Breast epithelium (tissue), 4 donors: ENCODE measurements around the gene NBAS. TPM values are rescaled to one million over a fixed set of nuclear protein-coding genes. Genes with fewer than 3 reads are reported as not detected.

ENCODE experiments used
- DNase-seq, 2 donors: peaks; one replicate each; pipeline ENCODE4 v3.0.0-alpha.2; 2019; ENCODE audit warnings: low spot score in 2 of 2
- H3K27ac ChIP-seq, 2 donors: fragments of 200-600 bp; sonication (generic) in 1 of 2; one replicate each; pipeline ENCODE4 v1.5.1; 2016 to 2019; ENCODE audit warnings: mild to moderate bottlenecking in 1 of 2
- H3K27me3 ChIP-seq, 2 donors: fragments of 200-600 bp; sonication (generic) in 1 of 2; one replicate each; pipeline versions ENCODE4 v1.5.1 to v1.6.0; 2017 to 2019; ENCODE audit warnings: control low read depth in 1 of 2, mild to moderate bottlenecking in 1 of 2
- H3K36me3 ChIP-seq: fragments of 200-600 bp; one replicate; pipeline ENCODE4 v1.5.1; 2019
- H3K4me1 ChIP-seq, 2 donors: fragments of 200-600 bp; sonication (generic); one replicate each; pipeline ENCODE4 v1.5.1; 2016 to 2019; ENCODE audit warnings: control low read depth in 1 of 2
- H3K4me3 ChIP-seq, 3 donors: fragments of 200-600 bp; sonication (generic); 1 replicate in 2 of 3; 2 replicates in 1 of 3; pipeline ENCODE4 v1.5.1; 2016 to 2019; ENCODE audit warnings: mild to moderate bottlenecking in 3 of 3, moderate library complexity in 2 of 3
- H3K9me3 ChIP-seq, 2 donors: fragments of 200-600 bp; sonication (generic) in 1 of 2; one replicate each; pipeline ENCODE4 v1.5.1; 2016 to 2019; ENCODE audit warnings: control low read depth in 1 of 2
- POLR2A ChIP-seq: fragments of 450-650 bp; IDR thresholded peaks from one replicate; pipeline ENCODE4 v1.6.1; 2016; ENCODE audit warnings: antibody characterized with exemption, mild to moderate bottlenecking, moderate library complexity
- POLR2AphosphoS5 ChIP-seq, 3 donors: sonication (generic); formaldehyde crosslinking; IDR thresholded peaks; one replicate each; pipeline ENCODE4 v1.6.1; 2017; ENCODE audit warnings: antibody characterized with exemption in 3 of 3
- intact Hi-C: fragments of 100-400 bp; cut with DNase I; formaldehyde crosslinking; loops from one replicate; pipeline ENCODE4 v1.15.1; 2023; ENCODE audit warnings: low total_unique reads
- total RNA-seq, 3 donors: library from RNA; depleted of rRNA; stranded (reverse); fragments of >200 nt; gene quantifications; one replicate each; pipeline ENCODE4 v1.1.0, GENCODE V29; 2016
- TF ChIP-seq, protein P1 (sequence below), 3 donors: fragments of 450-650 bp; IDR thresholded peaks; one replicate each; pipeline ENCODE4 v1.5.1; 2016 to 2017; ENCODE audit warnings: antibody characterized with exemption in 3 of 3, mild to moderate bottlenecking in 3 of 3, moderate library complexity in 3 of 3

Gene NBAS
- total RNA-seq, 3 donors from 2014 or later, result 44.9 to 59.1 (median 45.1) TPM

DNA sequence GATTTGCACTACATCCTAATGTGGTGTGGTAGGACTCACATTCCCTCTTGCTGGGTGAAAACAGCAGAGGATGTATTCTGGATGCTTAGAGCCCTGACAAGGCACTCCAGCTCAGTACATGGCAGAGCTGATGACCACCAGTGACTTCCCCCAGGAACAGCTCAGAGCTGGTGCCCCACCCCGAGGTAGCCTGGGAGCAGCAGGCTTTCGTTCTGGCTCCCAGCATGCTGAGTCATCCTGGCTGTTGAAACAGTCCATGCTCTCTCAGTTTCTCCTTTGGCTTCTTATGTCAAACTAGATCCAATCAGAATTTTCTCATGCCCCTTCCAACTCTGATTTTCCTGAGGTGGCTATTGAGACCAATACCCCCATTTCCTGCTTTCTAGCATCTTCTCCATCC is 438.2 kb downstream of the NBAS start:
- Histone ChIP-seq H3K4me1 (no peaks in the 10 kb centered on the region), H3K9me3 (peaks cover 0 to 5% of the 10 kb centered on the region in 2 donors), H3K4me3 (no peak overlapping the region), H3K27me3 (no peaks in the 10 kb centered on the region), H3K36me3 (no peaks in the 10 kb centered on the region), H3K27ac (no peak overlapping the region)
- no peak for TF ChIP-seq POLR2A
- TF ChIP-seq, protein P1, sequence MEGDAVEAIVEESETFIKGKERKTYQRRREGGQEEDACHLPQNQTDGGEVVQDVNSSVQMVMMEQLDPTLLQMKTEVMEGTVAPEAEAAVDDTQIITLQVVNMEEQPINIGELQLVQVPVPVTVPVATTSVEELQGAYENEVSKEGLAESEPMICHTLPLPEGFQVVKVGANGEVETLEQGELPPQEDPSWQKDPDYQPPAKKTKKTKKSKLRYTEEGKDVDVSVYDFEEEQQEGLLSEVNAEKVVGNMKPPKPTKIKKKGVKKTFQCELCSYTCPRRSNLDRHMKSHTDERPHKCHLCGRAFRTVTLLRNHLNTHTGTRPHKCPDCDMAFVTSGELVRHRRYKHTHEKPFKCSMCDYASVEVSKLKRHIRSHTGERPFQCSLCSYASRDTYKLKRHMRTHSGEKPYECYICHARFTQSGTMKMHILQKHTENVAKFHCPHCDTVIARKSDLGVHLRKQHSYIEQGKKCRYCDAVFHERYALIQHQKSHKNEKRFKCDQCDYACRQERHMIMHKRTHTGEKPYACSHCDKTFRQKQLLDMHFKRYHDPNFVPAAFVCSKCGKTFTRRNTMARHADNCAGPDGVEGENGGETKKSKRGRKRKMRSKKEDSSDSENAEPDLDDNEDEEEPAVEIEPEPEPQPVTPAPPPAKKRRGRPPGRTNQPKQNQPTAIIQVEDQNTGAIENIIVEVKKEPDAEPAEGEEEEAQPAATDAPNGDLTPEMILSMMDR (IDR thresholded peaks at IDR 0.05), result no peak
- no peak for TF ChIP-seq POLR2AphosphoS5 (IDR thresholded peaks at IDR 0.05)
- DNase-seq, result no peak
- intact Hi-C loops, result no loop called here

DNA sequence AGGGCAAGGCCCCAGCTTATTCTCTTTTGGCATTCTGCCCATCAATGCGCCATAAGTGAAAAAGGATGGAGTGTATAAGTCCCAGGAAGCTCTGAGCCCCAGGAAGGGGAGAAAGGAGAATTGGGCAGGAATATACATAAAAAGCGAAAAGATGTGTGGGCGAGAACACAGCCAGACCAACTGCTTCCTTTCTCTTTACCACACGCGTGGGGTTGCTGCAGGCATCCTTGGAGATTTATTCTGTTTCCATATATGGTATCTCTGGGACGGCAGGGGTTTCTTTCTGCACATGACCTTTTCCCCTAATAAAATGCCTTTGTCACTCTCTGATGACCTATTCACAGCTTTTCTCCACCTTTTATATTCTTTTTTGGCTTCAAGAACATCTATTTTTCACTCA is 440.5 kb downstream of the NBAS start:
- no peak for DNase-seq
- Histone ChIP-seq H3K36me3 (no peaks in the 10 kb centered on the region), H3K9me3 (peaks cover 0 to 5% of the 10 kb centered on the region in 2 donors), H3K4me1 (no peaks in the 10 kb centered on the region), H3K27me3 (no peaks in the 10 kb centered on the region), H3K27ac (no peak overlapping the region), H3K4me3 (no peak overlapping the region)
- TF ChIP-seq, protein P1 (IDR thresholded peaks at IDR 0.05), result no peak
- TF ChIP-seq POLR2AphosphoS5 (IDR thresholded peaks at IDR 0.05), result no peak
- TF ChIP-seq POLR2A, result no peak
- intact Hi-C loops, result no loop called here

DNA sequence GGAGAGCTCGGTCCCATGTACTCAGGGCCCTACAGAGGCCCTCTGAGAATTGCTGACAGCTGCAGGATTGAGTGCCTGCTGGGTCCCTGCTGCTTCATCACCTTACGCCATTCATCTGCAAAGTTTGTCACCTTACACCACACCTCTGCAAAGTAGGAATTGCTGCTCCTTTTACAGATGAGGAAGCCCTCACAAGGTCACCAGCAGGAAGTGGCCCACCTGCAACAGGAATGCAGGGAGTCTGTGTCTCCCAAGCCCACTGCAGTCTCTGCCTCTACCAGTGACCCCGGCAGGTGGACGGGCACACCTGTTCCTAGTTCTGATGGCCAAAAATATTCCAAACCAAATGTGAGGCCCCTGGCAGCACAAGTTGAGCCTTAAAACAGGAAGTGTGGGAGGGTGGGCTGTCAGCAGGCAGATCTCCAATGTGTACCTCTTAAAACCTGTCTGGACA is 441.4 kb downstream of the NBAS start:
- intact Hi-C loops, result no loop called here

DNA sequence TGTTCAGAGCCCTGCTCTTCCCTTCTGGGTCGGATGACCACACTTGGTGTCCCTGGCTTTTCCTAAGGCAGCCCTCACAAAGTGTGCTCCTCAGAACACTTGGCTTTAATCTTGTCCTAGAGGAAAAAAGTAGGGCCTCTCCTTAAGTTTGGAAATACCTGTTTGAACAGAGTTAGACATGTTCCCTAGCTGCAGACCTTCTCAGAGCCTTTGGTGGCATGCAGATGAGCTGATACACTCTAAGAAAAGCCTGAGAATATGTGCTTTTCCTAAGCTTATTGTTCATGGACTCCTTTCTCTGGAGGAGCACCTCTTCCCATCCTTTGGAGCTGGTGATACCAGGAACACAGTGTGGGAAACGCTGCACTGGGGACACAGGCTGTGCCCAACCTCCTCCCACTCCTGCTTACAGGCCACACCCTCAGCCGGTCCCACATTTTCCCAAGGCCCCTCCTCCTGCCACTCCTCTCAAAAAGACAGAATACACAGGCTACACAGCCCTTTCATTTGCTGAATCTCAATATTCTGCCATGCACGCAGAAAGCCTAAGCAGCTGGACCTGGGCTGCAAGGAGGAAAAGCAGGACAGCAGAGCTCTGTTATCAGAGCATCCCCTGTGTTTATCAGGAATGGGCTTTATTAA is 443.6 kb downstream of the NBAS start:
- intact Hi-C loops, result no loop called here
- Histone ChIP-seq H3K27me3 (no peaks in the 10 kb centered on the region), H3K27ac (no peak overlapping the region), H3K4me1 (no peaks in the 10 kb centered on the region), H3K9me3 (no peaks in the 10 kb centered on the region), H3K4me3 (no peak overlapping the region), H3K36me3 (no peaks in the 10 kb centered on the region)
- DNase-seq, result no peak
- TF ChIP-seq POLR2A (no peak), POLR2AphosphoS5 (IDR thresholded peaks at IDR 0.05) (no peak)
- TF ChIP-seq, protein P1 (IDR thresholded peaks at IDR 0.05), result no peak

More for the DNA sequence above, 441.4 kb downstream of the NBAS start:
- Histone ChIP-seq H3K9me3 (peaks cover 0 to 5% of the 10 kb centered on the region in 2 donors), H3K4me1 (no peaks in the 10 kb centered on the region), H3K27ac (no peak overlapping the region), H3K27me3 (no peaks in the 10 kb centered on the region), H3K36me3 (no peaks in the 10 kb centered on the region), H3K4me3 (no peak overlapping the region)
- TF ChIP-seq POLR2A, result no peak
- TF ChIP-seq, protein P1 (IDR thresholded peaks at IDR 0.05), result no peak
- no peak for TF ChIP-seq POLR2AphosphoS5 (IDR thresholded peaks at IDR 0.05)
- DNase-seq, result no peak

Other genes with a start within 250 kb of the NBAS start
- gene DDX1, start 30.5 kb upstream of the NBAS start, total RNA-seq, result 10 to 100 TPM; 57.4 to 72.6 (median 71.0) TPM